ENCODE data around the gene ZNF236.

- TF ChIP-seq CTCF (IDR thresholded peaks at IDR 0.05) (no peak), EZH2 (IDR thresholded peaks at IDR 0.05; ENCODE audit: borderline replicate concordance, insufficient read depth, low read depth, low read length, poor library complexity, severe bottlenecking) (no peak)
Measured at GRCh38 chr18:76835380-76835779, 13.0 kb downstream of the ZNF236 start.
